ENCODE measurements around the gene ASPSCR1. TPM values are rescaled to one million over a fixed set of nuclear protein-coding genes. Genes with fewer than 3 reads are reported as not detected.
A peak's percentile ranks its signal among the peaks of the same experiment; 100 is the strongest.

The ASPSCR1 gene
- total and polyA plus RNA-seq, 2 of the 13 experiments (the other 11 are each of a cell fraction or from before 2014, with no cell fraction given): 274 to 314 TPM

- TF ChIP-seq HNRNPH1 (optimal IDR thresholded peaks at IDR 0.05; ENCODE audit: low read depth, low read length) (peak; percentile 52), ATF2 (CRISPR knock-in tag; IDR thresholded peaks at IDR 0.05) (0 out of 2 replicates have a peak, but pooled peaks have one; percentile 38), ZBED4 (CRISPR knock-in tag; IDR thresholded peaks at IDR 0.05; ENCODE audit: borderline replicate concordance) (0 out of 2 replicates have a peak, but pooled peaks have one; percentile 18), HDAC1 (CRISPR knock-in tag; IDR thresholded peaks at IDR 0.05) (peak; percentile 73; the same call in 1 of the 2 replicates), ZNF503 (CRISPR knock-in tag; IDR thresholded peaks at IDR 0.05) (peak; percentile 84), ZNF496 (CRISPR knock-in tag; IDR thresholded peaks at IDR 0.05; ENCODE audit: insufficient replicate concordance) (no peak), YEATS2 (CRISPR knock-in tag; IDR thresholded peaks at IDR 0.05; ENCODE audit: borderline replicate concordance) (no peak), ZNF629 (CRISPR knock-in tag; conservative IDR thresholded peaks at IDR 0.05) (peak; percentile 36; the same call in 1 of the 2 replicates), SKI (IDR thresholded peaks at IDR 0.05; ENCODE audit: partially characterized antibody) (peak; percentile 83), NFIC (IDR thresholded peaks at IDR 0.05; ENCODE audit: low read length) (no peak), JUNB (CRISPR knock-in tag; IDR thresholded peaks at IDR 0.05; ENCODE audit: borderline replicate concordance) (no peak), HNF4G (IDR thresholded peaks at IDR 0.05; ENCODE audit: borderline replicate concordance, low read depth, low read length) (peak; percentile 56; the same call in 1 of the 2 replicates), HNF4G (CRISPR knock-in tag; IDR thresholded peaks at IDR 0.05; ENCODE audit: borderline replicate concordance, low read depth) (peak; percentile 61; the same call in 1 of the 2 replicates), ZNF564 (CRISPR knock-in tag; IDR thresholded peaks at IDR 0.05) (no peak), HMG20B (CRISPR knock-in tag; conservative IDR thresholded peaks at IDR 0.05) (no peak), ZFP36L1 (CRISPR knock-in tag; IDR thresholded peaks at IDR 0.05) (no peak), NFATC3 (CRISPR knock-in tag; IDR thresholded peaks at IDR 0.05) (0 out of 2 replicates have a peak, but pooled peaks have one; percentile 12), ZNF577 (CRISPR knock-in tag; IDR thresholded peaks at IDR 0.05; ENCODE audit: borderline replicate concordance, low read depth) (peak; percentile 53; the same call in 1 of the 2 replicates), ZNF136 (CRISPR knock-in tag; IDR thresholded peaks at IDR 0.05; ENCODE audit: low read depth) (peak; percentile 55; the same call in 1 of the 2 replicates), ZFP36L2 (CRISPR knock-in tag; IDR thresholded peaks at IDR 0.05) (no peak), IKZF1 (IDR thresholded peaks at IDR 0.05) (no peak)
Observed at GRCh38 chr17:81927653-81928543, 49.5 kb upstream of the ASPSCR1 start, which contains the start of gene MAFG (continued).
